Muscle of leg (tissue), 11 donors: ENCODE data around the gene RSAD2. TPM values are rescaled to one million over a fixed set of nuclear protein-coding genes. Genes with fewer than 3 reads are reported as not detected.

Experiments used
- DNase-seq: peaks from one replicate; pipeline ENCODE4 v3.0.0; 2013
- H3K27ac ChIP-seq: one replicate; pipeline ENCODE4 v1.5.1; 2013; ENCODE audit warnings: mild to moderate bottlenecking, low read length, control low read depth
- H3K27me3 ChIP-seq: one replicate; pipeline ENCODE4 v1.6.1; 2013; ENCODE audit warnings: low read length; ENCODE audit not compliant: control insufficient read depth, insufficient read depth
- H3K36me3 ChIP-seq: one replicate; pipeline ENCODE4 v1.6.1; 2013; ENCODE audit warnings: low read length; ENCODE audit not compliant: control insufficient read depth, insufficient read depth
- H3K4me1 ChIP-seq: one replicate; pipeline ENCODE4 v1.6.1; 2013; ENCODE audit warnings: low read length; ENCODE audit not compliant: control insufficient read depth, insufficient read depth
- H3K4me3 ChIP-seq: one replicate; pipeline ENCODE4 v1.5.1; 2013; ENCODE audit warnings: low read length, control low read depth
- H3K9me3 ChIP-seq: replicated peaks from 2 replicates; pipeline ENCODE4 v1.6.1; 2013; ENCODE audit warnings: low read depth, low read length; ENCODE audit not compliant: control insufficient read depth
- WGBS: methylation state at CpG from one replicate; pipeline ENCODE4 v1.1.5; 2013; ENCODE audit warnings: missing lambda C conversion rate; ENCODE audit not compliant: insufficient coverage; 5-methylcytosine and 5-hydroxymethylcytosine counted together
- polyA plus RNA-seq, 8 donors: library from polyadenylated mRNA; unstranded; fragments of 120-200 nt; gene quantifications; one replicate each; pipeline versions ENCODE4 v1.2.1 to v1.2.3, GENCODE V29; 2013; ENCODE audit warnings: inconsistent platforms in 1 of 8, low replicate concordance in 1 of 8; ENCODE audit not compliant: insufficient read length in 8 of 8, insufficient read depth in 1 of 8
- total RNA-seq: library from RNA; stranded (reverse); fragments of 120-200 nt; gene quantifications from one replicate; pipeline ENCODE4 v1.2.4, GENCODE V29; 2013

Gene RSAD2
- total and polyA plus RNA-seq, 9 donors: 2.6 to 5.1 (median 3.1) TPM

DNA sequence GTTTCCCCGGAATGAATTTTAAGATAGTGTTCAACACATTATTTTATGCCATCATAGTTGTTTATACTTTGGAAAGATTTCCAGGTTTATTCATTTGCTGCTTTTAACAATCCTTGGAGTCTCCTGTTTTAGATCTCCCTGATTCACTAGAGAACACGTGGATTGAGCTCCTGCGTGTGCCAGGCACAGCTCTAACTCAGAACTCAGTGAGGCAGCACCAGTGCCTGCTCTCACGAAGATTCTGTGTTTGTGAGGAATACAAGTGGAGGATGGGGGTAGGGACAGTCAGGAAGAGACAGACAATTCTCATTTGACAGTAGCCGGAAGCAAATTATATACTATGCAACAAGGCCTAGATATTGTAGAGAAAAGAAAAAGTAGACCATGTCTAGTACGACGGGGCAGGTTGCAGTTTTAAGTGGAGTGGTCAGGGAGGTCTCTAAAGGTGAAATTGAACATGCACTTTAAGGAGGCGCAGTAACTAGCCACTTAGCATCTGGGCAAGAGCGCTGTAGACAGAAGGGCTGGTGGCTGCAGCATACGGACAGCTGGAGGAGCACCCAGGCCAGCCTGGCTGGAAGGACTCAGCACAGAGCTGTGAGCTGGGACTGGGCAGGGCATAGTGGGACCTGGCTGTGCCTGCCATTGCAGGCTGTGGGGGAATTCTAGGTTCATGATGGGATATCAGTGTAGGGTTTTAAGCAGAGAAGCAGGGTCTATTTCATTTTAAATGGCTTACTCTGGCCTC is 63.9 kb downstream of the RSAD2 start:
- Histone ChIP-seq H3K27me3 (no peaks in the 10 kb centered on the region), H3K4me1 (peaks cover 7% of the 10 kb centered on the region), H3K27ac (no peak overlapping the region)

DNA sequence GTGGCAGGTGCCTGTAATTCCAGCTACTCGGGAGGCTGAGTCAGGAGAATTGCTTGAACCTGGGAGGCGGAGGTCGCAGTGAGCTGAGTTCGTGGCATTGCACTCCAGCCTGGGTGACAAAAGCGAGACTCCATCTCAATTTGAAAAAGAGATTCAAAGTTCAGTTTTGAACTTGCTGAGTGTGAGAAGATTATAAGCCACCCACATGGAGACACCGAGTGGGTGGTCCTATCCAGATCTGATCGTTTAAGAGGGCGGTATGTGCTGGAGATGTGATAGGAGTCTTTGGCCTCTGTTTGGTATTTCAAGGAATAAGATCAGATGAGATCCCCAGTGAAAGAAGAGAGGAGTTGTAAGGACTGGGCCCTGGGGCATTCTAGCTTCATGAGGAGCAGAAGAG is 65.3 kb downstream of the RSAD2 start:
- Histone ChIP-seq H3K4me3 (no peak overlapping the region), H3K9me3 (no peaks in the 10 kb centered on the region), H3K27ac (no peak overlapping the region), H3K27me3 (no peaks in the 10 kb centered on the region), H3K4me1 (peaks cover 7% of the 10 kb centered on the region), H3K36me3 (peaks cover 33% of the 10 kb centered on the region)
- no peak for DNase-seq
- WGBS: 95% methylated on average over 8 of the region's 8 CpGs

More for the DNA sequence above, 63.9 kb downstream of the RSAD2 start:
- WGBS: 88% methylated on average over 8 of the region's 10 CpGs
- no peak overlapping the region for H3K4me3 ChIP-seq
- no peak for DNase-seq
- H3K36me3 ChIP-seq: peaks cover 33% of the 10 kb centered on the region
- H3K9me3 ChIP-seq: no peaks in the 10 kb centered on the region

DNA sequence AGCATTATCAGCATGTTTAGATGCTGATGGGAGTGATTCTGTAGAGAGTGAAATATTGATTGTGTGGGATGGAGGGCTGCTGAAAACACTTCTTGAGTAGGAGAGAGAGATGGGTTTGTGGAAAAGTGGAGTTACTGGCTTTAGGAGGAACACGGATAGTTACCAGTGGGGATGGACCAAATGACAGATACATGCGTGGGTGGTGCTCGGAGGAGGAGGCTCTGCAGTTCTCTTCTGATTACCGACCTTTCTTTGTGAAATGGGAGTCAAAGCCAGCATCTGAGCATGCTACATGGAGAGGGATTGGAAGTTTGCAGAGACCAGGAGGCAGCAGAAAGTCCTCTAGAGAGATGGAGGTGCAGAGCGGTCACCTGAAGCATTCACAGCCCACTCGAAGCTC is 65.9 kb downstream of the RSAD2 start:
- peaks cover 33% of the 10 kb centered on the region for H3K36me3 ChIP-seq
- H3K4me1 ChIP-seq: peaks cover 8% of the 10 kb centered on the region
- H3K4me3 ChIP-seq: no peak overlapping the region
- no peak overlapping the region for H3K27ac ChIP-seq
- no peak for DNase-seq
- no peaks in the 10 kb centered on the region for H3K27me3 ChIP-seq
- no peaks in the 10 kb centered on the region for H3K9me3 ChIP-seq
- 90% methylated on average over 4 of the region's 6 CpGs for WGBS

DNA sequence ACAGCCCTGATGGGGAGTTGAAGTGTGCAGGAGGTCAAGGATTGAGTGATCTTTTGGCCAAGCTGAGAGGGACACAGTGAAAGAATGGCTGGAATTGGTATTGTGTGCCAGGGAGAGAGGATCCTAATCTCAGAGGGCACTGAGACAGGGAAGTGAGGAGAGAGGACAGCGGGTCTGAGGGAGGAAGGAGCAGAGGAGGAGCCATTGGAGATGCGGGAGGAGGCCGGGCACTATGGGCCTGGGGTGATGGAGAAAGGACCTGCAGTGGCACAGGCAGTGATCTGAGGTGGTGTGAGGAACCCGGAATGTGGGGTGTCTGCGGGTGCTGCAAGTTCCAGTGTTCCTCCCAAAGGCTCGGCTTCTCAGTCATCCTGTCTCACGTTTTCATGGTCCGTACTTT is 66.4 kb downstream of the RSAD2 start:
- H3K4me3 ChIP-seq: no peak overlapping the region
- H3K9me3 ChIP-seq: no peaks in the 10 kb centered on the region
- H3K27me3 ChIP-seq: no peaks in the 10 kb centered on the region
- no peak for DNase-seq
- WGBS: 98% methylated on average over 7 of the region's 8 CpGs
- no peak overlapping the region for H3K27ac ChIP-seq
- H3K36me3 ChIP-seq: peaks cover 33% of the 10 kb centered on the region
- H3K4me1 ChIP-seq: peaks cover 10% of the 10 kb centered on the region

DNA sequence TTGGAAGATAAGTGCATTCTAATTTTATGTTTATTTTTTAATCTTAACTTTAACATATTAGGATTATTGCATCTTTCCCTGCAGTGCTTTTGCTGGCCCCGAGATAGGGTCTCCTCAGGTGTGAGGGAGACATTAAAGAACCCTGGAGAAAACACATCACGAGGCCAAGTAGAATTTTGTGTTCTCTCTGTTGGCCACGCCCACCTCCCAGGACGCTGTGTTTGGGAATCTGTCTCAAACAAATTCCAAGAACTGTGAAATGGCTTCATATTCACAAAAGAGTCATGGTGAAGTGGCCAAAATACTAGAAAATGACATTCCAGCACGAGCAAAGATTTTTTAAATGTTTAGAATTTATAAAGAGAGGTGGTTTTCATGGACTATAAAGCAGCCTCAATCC is 67.0 kb downstream of the RSAD2 start:
- no peak for DNase-seq
- peaks cover 10% of the 10 kb centered on the region for H3K4me1 ChIP-seq
- no CpG with 5 or more reads among the region's 5 CpGs for WGBS
- H3K4me3 ChIP-seq: no peak overlapping the region
- H3K9me3 ChIP-seq: no peaks in the 10 kb centered on the region
- H3K27me3 ChIP-seq: no peaks in the 10 kb centered on the region
- H3K36me3 ChIP-seq: peaks cover 33% of the 10 kb centered on the region
- no peak overlapping the region for H3K27ac ChIP-seq

DNA sequence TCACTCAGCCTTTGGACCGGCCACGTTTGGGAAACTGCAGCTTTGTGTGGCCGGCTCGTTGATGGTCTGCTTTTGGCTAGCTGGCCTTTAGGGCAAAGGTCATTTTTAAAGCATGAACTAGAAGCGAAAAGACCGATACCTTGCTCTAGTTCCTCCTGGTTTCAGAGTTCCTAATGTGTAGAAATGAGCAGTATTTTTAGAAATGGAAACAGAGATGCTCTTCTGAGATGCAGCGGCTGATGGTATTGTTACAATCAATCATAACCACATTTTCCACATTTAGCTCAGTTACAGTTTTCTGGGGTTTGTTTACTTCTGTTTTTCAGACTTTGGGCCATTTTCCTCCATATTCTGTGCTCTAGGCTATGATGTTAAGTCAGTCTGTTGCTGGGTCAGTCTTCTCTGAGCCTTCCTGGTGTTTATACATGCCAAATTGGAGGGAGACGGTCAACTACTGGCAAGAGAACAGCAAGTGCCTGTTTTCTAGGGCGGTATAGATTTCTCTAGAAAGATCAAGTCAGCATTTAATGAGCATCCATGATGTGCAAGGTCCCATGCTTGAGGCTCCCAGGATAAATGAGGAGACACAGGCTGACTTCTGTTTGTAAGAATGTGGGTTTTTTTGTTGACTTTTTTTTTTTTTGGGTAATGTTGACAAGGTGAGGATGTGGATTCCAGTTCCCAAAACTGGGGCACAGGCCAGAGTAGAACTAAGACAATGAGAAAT is 67.7 kb downstream of the RSAD2 start:
- no peaks in the 10 kb centered on the region for H3K9me3 ChIP-seq
- peak overlapping the region; percentile 38 for H3K27ac ChIP-seq
- DNase-seq: no peak
- WGBS: 79% methylated on average over 6 of the region's 9 CpGs
- H3K4me3 ChIP-seq: no peak overlapping the region
- H3K36me3 ChIP-seq: peaks cover 33% of the 10 kb centered on the region
- H3K27me3 ChIP-seq: no peaks in the 10 kb centered on the region
- H3K4me1 ChIP-seq: peaks cover 10% of the 10 kb centered on the region

DNA sequence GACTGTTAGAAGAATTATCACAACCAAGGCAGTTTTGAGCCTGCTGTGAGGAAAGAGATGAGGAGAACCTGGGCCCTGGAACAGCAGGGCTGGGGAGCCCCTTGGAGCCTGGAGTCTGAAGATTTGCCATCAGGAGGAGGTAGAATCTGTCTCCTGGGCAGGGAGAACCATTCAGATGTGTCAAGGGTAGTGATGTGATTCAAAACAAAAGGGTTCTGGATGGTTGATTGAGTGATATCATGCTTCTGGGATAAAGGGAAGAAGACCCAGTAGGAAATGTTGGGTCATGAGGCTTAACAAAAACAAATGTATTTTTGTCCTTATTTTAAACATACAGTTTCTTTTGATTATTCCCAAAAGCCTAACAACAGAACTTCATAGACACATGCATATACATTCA is 68.2 kb downstream of the RSAD2 start:
- Histone ChIP-seq H3K9me3 (no peaks in the 10 kb centered on the region), H3K27ac (peak overlapping the region; percentile 38), H3K4me1 (peaks cover 10% of the 10 kb centered on the region), H3K36me3 (peaks cover 33% of the 10 kb centered on the region), H3K27me3 (no peaks in the 10 kb centered on the region), H3K4me3 (no peak overlapping the region)
- DNase-seq: no peak

DNA sequence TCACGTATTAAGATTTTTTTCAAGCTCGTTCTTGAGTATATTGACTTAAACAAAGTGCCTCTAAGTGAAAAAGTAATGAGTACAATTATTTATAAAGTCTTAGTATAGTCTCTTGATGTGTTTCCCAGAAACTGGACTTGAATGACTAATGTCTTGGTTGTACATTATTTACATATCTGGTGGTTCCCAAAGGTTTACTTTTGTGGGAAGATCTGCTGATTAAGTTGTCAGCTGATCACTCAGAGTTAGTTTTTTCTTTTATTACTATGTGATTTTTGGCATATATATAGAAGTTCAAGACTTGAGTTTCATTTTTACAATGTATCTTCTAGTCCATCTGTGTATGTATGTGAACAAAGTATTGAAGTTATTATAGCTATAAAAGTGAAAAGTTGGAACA is 69.1 kb downstream of the RSAD2 start:
- DNase-seq: peak; percentile 79
- peak overlapping the region; percentile 59 for H3K27ac ChIP-seq
- WGBS: no CpG with 5 or more reads among the region's 2 CpGs
- peaks cover 10% of the 10 kb centered on the region for H3K4me1 ChIP-seq
- H3K9me3 ChIP-seq: no peaks in the 10 kb centered on the region
- H3K4me3 ChIP-seq: no peak overlapping the region
- H3K36me3 ChIP-seq: peaks cover 25% of the 10 kb centered on the region
- H3K27me3 ChIP-seq: no peaks in the 10 kb centered on the region

Other genes with a start within 250 kb of the RSAD2 start
- gene CMPK2, start 11.9 kb upstream of the RSAD2 start, total RNA-seq: 3.2 TPM
- 1 to 10 TPM; 3.1 to 5.3 (median 3.8) TPM for gene CMPK2, start 11.9 kb upstream of the RSAD2 start, polyA plus RNA-seq
- 22.6 TPM for gene RNF144A, start 39.6 kb downstream of the RSAD2 start, total RNA-seq
- 10 to 100 TPM; 13.7 to 27.6 (median 21.0) TPM for gene RNF144A, start 39.6 kb downstream of the RSAD2 start, polyA plus RNA-seq